Measurements from ENCODE around the gene TMEM234. TPM values are rescaled to one million over a fixed set of nuclear protein-coding genes. Genes with fewer than 3 reads are reported as not detected.

Gene TMEM234
- polyA plus RNA-seq, 1 donor: 30.7 TPM

DNA sequence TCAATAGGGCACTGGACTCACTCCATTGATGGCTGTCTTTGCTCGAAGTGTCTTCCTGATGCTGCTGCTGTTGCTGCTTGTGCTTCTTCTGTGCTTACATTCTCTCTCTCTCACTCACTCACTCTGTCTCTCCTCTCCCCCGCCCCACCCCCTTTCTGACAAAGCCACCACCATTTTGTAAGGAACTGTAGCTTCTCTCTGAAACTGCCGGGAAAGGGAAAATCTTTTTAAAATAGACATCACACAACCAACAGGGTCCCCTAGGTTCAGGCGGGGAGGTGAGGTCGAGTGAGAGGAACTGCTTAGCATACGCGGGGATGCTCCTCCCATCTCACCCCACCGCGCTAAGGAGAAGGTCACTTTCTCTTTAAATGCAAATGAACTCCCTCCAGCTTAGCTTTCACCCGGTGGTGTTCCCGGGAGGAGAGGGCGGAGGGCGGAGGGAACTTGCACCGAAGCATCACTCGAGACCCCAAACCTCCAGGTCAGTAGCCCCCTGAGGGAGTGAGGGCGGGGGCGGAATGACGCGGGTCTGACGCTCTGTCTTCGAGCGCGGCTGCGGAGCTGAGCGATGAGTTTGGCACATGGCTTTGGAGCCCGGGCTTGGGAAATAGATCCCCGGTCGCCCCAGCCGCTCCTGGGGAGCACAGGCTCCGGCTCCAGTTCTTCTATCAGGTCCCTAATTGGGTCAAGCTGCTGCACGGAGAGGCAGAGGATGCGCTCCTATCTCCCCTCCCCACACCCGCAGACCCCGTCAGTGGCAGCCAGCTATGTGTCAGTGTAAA is 21.7 kb downstream of the TMEM234 start, which contains the start of gene CCDC28B:
Gene CCDC28B, plus strand, starts transcription at position 370 of the 785 bp plus-strand sequence. CDS start 1,341 bp downstream, outside the sequence.
- peak; percentile 70 for DNase-seq

- no peak for DNase-seq
These were observed 22.5 kb downstream of the TMEM234 start for GRCh38 chr1:32199717-32200072.

- no peak for DNase-seq
These were observed 23.0 kb downstream of the TMEM234 start for GRCh38 chr1:32199043-32199716.

- DNase-seq: no peak
These were observed 23.7 kb downstream of the TMEM234 start for GRCh38 chr1:32198237-32199042.

DNA sequence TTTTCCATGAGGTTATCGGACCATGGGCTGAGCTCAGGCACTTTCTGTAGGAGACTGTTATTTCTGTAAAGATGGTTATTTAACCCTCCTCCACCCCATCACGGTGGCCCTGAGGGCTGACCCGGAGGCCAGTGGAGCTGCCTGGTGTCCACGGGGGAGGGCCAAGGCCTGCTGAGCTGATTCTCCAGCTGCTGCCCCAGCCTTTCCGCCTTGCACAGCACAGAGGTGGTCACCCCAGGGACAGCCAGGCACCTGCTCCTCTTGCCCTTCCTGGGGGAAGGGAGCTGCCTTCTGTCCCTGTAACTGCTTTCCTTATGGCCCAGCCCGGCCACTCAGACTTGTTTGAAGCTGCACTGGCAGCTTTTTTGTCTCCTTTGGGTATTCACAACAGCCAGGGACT is 24.3 kb downstream of the TMEM234 start:
- DNase-seq: no peak

- no peak for DNase-seq
These were observed 25.1 kb downstream of the TMEM234 start for GRCh38 chr1:32197074-32197473.

GRCh38 chr1:32195972-32196823 is 26.0 kb downstream of the TMEM234 start:
- no peak for DNase-seq

- DNase-seq: no peak
These were observed 26.6 kb downstream of the TMEM234 start for GRCh38 chr1:32195531-32195930.

DNA sequence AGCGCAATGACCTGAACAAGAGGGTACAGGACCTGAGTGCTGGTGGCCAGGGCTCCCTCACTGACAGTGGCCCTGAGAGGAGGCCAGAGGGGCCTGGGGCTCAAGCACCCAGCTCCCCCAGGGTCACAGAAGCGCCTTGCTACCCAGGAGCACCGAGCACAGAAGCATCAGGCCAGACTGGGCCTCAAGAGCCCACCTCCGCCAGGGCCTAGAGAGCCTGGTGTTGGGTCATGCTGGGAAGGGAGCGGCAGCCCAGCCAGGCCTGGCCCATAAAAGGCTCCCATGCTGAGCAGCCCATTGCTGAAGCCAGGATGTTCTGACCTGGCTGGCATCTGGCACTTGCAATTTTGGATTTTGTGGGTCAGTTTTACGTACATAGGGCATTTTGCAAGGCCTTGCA is 27.2 kb downstream of the TMEM234 start:
- no peak for DNase-seq

DNA sequence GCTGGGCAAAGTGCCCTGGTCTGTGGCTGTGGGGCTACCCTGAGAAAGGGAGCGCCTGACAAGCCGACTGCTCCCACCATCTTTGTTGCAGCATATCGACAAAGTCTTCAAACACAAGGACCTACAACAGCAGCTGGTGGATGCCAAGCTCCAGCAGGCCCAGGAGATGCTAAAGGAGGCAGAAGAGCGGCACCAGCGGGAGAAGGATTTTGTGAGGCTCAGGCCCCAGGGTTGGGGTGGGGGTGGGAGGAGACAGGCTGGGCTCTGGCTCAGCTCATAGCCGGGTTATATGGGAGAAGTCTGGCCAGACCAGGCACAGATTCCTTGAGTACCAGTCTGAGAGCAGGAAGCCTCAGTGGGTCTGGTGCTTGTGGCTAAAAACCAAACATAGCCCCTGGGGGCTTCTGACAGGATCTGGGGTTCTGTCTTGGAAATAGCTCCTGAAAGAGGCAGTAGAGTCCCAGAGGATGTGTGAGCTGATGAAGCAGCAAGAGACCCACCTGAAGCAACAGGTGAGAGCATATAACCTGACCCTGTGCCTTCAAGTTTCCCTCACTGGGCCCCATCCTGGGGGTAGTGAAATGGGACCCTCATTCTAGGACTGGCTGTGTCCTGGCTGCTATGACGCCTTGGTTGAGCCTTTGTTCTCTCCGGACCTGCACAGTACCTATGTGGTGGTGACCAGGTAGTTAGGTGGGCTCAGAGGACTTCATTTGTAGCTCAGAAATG is 29.8 kb downstream of the TMEM234 start:
- DNase-seq: no peak

- DNase-seq: no peak
These were observed 34.3 kb downstream of the TMEM234 start for GRCh38 chr1:32187850-32188249.

DNA sequence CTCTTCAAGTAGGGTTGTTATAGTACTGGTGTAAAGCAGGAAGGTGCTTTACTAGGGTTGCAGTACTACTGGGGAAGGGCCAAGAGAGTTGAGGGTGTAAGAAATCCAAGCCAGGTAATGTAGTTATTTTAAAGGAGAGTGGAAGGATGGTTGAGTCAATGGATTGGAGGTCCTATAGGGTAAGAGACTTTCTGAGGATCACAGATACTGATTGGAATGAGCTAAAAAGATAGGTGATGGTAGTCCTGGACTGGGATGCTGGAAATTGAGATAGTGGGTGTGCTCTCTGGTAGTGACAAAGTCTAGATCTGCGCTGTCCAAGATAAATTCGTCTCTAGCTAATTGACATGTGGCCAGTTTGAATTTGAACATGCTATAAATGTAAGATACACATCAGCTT is 35.7 kb downstream of the TMEM234 start:
- DNase-seq: no peak

- DNase-seq: no peak
These were observed 36.1 kb downstream of the TMEM234 start for GRCh38 chr1:32186077-32186476.

DNA sequence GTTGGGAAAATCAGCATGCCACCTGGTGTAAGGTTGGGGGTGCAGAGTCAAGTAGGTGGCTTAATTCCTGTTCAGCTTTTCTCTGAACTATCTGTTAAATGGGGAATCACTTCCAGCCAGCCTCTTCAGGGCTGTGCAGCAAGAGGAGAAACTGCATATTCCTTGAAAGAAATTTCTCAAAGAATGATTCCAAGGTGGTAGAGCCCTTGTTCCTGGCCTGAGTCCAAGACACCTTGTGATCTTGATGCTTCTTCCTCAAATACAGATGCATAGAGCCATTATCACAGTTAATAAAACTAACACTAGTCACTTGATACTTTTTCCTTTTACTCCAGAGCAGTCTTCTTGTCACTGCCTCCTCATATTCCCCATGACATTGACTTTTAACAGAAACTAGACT is 37.5 kb downstream of the TMEM234 start:
- no peak for DNase-seq

DNA sequence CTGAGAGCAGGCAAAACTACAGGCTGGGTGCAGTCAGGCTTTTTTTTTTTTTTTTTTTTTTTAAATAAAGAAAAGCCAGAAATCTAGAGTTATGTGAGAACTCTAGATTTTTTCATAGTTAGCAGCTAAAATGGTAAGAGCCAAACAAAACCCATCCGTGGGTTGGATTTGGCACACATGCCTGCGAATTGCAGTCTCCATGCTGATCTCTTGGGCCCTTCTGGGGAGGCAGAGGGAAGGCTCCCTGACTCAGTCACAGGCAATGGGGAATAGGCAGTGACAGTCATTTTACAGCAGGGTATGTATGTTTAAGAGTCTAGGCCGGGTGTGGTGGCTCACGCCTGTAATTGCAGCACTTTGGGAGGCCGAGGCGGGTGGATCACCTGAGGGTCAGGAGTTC is 40.1 kb downstream of the TMEM234 start:
- no peak for DNase-seq

DNA sequence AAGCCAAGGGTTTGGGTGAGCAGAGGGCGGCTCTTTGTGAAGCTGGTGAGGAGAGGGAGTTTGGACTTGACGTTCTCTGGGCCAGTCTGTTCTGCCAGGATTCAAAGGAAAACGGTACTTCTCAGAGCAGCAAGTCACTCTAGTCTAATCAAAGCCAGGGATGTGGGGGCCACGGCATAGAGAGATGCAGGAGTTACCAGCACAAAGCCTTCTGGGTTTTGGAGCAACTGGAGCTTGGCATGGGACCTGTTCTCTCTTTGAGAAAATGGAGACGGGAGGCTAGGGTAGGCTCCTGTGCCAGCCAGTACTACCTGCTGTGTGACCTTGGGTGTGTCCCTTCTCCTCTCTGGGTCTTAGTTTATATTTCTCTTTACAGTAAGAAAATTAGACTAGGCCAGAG is 40.6 kb downstream of the TMEM234 start:
- DNase-seq: no peak

GRCh38 chr1:32181065-32181464 is 41.1 kb downstream of the TMEM234 start:
- no peak for DNase-seq

DNA sequence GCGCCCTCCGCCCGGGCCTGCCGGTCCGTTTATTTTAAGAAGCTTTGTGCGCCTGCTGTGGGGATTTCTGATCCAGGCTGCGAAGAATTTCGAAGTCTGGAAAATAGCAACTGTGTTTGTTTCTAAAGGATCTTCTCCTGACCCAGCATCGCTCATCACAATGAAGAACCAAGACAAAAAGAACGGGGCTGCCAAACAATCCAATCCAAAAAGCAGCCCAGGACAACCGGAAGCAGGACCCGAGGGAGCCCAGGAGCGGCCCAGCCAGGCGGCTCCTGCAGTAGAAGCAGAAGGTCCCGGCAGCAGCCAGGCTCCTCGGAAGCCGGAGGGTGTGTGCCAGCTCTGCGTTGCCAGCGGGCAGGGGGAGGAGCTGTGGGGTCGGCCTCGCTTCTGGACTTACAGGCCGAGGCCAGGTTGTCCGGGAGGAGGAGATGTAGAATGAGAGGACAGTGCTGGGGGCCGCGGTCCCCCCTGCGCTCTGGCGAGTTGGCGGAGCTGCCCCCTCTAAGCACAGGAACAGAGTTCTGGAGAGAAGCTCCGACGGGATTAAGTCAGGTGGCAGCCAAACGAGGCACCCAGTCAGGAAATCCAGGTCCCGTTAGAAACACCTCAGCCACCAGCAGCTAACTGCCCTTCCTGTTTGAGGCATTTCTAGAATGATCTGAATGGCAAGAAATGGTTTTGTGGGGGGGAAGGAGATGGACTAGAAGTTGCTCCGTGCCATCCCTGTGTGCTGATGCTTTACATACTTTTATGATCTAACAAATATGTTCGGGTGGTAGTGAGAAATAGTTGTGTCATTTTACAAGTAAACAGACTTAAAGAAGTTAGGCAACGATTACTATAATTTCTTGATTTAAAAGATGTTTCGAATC is 41.7 kb downstream of the TMEM234 start:
- no peak for DNase-seq

GRCh38 chr1:32179443-32180185 is 42.5 kb downstream of the TMEM234 start, which contains the start of gene TXLNA:
TSS of gene TXLNA (plus strand) at chr1:32179675. CDS start at chr1:32180346, 671 bp downstream.
- DNase-seq: peak; percentile 89

DNA sequence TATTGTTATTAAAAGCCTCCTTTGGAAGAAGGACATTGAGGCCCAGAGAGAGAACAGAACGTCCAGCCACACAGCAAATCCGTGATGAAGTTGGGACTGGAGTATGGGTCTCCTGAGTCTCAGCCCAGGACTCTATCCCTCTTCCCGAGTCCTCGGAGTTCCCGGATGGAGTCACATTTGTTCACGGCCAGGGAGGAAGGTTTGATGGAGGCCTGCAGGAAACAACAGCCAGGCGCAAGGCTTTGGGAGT is 43.0 kb downstream of the TMEM234 start:
- DNase-seq: no peak
